ENCODE measurements around the gene HBB.

The HBB gene

DNA sequence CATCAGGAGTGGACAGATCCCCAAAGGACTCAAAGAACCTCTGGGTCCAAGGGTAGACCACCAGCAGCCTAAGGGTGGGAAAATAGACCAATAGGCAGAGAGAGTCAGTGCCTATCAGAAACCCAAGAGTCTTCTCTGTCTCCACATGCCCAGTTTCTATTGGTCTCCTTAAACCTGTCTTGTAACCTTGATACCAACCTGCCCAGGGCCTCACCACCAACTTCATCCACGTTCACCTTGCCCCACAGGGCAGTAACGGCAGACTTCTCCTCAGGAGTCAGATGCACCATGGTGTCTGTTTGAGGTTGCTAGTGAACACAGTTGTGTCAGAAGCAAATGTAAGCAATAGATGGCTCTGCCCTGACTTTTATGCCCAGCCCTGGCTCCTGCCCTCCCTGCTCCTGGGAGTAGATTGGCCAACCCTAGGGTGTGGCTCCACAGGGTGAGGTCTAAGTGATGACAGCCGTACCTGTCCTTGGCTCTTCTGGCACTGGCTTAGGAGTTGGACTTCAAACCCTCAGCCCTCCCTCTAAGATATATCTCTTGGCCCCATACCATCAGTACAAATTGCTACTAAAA, at the start of gene HBB:
Gene HBB (minus strand): TSS at position 340 of the 579 bp plus-strand sequence. CDS start 50 bp downstream, at position 290.
- no peak for DNase-seq (ENCODE audit: low read depth)
- H3K4me3 ChIP-seq (ENCODE audit: low read depth, low read length), result no peak within 1 kb of the TSS
- TF ChIP-seq CTCF (conservative IDR thresholded peaks at IDR 0.05; ENCODE audit: low read depth, low read length), result no peak

GRCh38 chr11:5275369-5276110, 48.7 kb upstream of the HBB start:
- no peak for DNase-seq (ENCODE audit: low read depth)
- no peak for TF ChIP-seq CTCF (conservative IDR thresholded peaks at IDR 0.05; ENCODE audit: low read depth, low read length)
- no peak overlapping the region for H3K4me3 ChIP-seq (ENCODE audit: low read depth, low read length)

DNA sequence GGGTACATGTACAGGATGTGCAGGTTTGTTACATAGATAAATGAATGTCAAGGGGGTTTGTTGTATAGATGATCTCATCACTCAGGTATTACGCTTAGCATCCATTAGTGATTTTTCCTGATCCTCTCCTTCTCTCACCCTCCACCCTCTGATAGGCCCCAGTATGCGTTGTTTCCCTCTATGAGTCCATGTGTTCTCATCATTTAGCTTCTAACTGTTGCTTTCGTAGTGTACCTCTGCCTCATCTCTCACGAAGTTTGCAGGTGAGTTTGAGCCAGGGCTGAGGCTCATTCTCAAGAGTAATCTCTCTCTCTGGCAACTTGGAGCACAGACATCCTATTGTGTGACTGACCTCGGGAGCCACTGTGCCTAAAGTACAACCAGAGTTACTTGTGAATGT, 47.5 kb upstream of the HBB start:
- no peak overlapping the region for H3K4me3 ChIP-seq (ENCODE audit: low read depth, low read length)
- TF ChIP-seq CTCF (conservative IDR thresholded peaks at IDR 0.05; ENCODE audit: low read depth, low read length), result no peak
- DNase-seq (ENCODE audit: low read depth), result no peak

GRCh38 chr11:5272395-5273017, 45.6 kb upstream of the HBB start:
- TF ChIP-seq CTCF (conservative IDR thresholded peaks at IDR 0.05; ENCODE audit: low read depth, low read length), result no peak
- no peak for DNase-seq (ENCODE audit: low read depth)
- no peak overlapping the region for H3K4me3 ChIP-seq (ENCODE audit: low read depth, low read length)

GRCh38 chr11:5269715-5270147, 42.9 kb upstream of the HBB start, which contains the start of gene HBE1:
TSS of gene HBE1 (minus strand) at chr11:5269945. CDS start at chr11:5269890, 55 bp downstream.
- no peak for DNase-seq (ENCODE audit: low read depth)
- no peak for TF ChIP-seq CTCF (conservative IDR thresholded peaks at IDR 0.05; ENCODE audit: low read depth, low read length)

GRCh38 chr11:5267033-5267563, 40.2 kb upstream of the HBB start:
- no peak for TF ChIP-seq CTCF (conservative IDR thresholded peaks at IDR 0.05; ENCODE audit: low read depth, low read length)
- no peak for DNase-seq (ENCODE audit: low read depth)
- H3K4me3 ChIP-seq (ENCODE audit: low read depth, low read length), result no peak overlapping the region

More at GRCh38 chr11:5269715-5270147, 42.9 kb upstream of the HBB start, which contains the start of gene HBE1:
- no peak within 1 kb of the TSS for H3K4me3 ChIP-seq (ENCODE audit: low read depth, low read length)
